ENCODE data around the gene ZFPM1.

Gene ZFPM1

DNA sequence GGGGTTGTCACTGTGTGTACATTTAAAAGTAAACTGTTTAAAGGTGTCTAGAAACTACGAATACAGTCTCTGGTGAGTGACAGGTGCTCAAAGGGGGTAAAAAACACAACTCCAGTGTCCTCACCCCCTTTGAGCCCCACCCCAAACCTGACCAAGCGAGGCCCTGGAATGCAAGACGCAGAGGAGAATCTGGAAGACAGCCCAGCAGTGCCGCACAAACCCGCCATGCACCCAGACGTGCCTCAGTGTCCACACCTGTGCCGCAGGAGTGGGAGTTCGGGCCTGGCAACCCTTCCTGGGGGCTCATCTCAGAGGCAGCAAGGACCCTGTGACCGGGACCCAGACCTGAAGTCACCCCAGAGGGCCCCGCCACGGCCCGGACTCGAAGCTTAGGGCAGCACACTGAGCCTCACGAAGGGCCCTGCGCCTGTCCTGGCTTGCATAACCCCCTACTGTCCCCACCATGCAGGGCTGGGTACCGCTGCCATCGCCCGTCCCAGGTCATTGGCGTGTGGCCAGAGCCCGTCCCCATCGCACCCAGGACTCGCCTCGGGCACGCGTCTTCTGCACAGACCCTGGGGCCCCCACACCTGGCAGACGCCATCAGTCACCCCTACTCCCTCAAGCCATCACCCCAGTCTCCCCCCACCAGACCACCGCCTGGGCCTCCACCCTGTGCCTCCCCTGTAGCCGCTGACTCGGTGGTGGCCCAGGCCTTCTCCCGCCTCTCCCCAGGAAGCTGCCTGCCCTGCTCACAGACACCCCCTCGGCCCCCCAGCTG lies 84.1 kb downstream of the ZFPM1 start:
- no peak overlapping the region for H3K4me3 ChIP-seq (IDR thresholded peaks at IDR 0.05; ENCODE audit: insufficient read depth, low read depth, low read length)
- no peaks in the 10 kb centered on the region for H3K36me3 ChIP-seq (ENCODE audit: insufficient read depth)
- H4K20me1 ChIP-seq (ENCODE audit: insufficient read depth) = no peaks in the 10 kb centered on the region
- H3K4me2 ChIP-seq = no peak overlapping the region
- no peaks in the 10 kb centered on the region for H3K79me2 ChIP-seq (ENCODE audit: insufficient read depth, low read depth)
- no peak overlapping the region for H3K27ac ChIP-seq
- no peak overlapping the region for H2AFZ ChIP-seq (ENCODE audit: low read depth)
- TF ChIP-seq, protein P1, sequence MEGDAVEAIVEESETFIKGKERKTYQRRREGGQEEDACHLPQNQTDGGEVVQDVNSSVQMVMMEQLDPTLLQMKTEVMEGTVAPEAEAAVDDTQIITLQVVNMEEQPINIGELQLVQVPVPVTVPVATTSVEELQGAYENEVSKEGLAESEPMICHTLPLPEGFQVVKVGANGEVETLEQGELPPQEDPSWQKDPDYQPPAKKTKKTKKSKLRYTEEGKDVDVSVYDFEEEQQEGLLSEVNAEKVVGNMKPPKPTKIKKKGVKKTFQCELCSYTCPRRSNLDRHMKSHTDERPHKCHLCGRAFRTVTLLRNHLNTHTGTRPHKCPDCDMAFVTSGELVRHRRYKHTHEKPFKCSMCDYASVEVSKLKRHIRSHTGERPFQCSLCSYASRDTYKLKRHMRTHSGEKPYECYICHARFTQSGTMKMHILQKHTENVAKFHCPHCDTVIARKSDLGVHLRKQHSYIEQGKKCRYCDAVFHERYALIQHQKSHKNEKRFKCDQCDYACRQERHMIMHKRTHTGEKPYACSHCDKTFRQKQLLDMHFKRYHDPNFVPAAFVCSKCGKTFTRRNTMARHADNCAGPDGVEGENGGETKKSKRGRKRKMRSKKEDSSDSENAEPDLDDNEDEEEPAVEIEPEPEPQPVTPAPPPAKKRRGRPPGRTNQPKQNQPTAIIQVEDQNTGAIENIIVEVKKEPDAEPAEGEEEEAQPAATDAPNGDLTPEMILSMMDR (conservative IDR thresholded peaks at IDR 0.05; ENCODE audit: low read depth, low read length) = no peak
- H3K4me1 ChIP-seq (ENCODE audit: low read depth, poor library complexity, severe bottlenecking) = no peaks in the 10 kb centered on the region
- no peak overlapping the region for H3K9ac ChIP-seq
- peaks cover 37% of the 10 kb centered on the region for H3K27me3 ChIP-seq (ENCODE audit: insufficient read depth, low read depth)

DNA sequence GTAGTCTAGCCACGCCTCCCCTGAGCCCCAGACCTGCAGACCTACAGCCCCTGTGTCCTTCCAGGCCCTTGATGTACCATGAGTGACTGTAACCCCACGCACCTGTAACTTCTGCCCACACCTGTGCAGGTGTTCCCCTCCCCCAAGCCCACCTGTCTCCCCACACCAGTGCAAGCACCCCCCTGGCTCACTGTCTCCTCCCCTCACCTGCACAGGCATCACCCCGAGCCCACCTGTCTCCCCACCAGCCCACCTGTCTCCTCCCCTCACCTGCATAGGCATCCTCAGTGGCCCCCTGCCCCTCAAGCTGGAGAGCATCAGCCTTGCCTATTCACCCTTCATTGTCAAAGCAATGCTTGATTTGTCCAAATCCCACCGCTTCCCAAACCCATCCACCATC lies 84.8 kb downstream of the ZFPM1 start:
- Histone ChIP-seq H2AFZ (ENCODE audit: low read depth) (no peak overlapping the region), H3K4me3 (IDR thresholded peaks at IDR 0.05; ENCODE audit: insufficient read depth, low read depth, low read length) (no peak overlapping the region), H3K27ac (no peak overlapping the region), H4K20me1 (ENCODE audit: insufficient read depth) (no peaks in the 10 kb centered on the region), H3K4me1 (ENCODE audit: low read depth, poor library complexity, severe bottlenecking) (no peaks in the 10 kb centered on the region), H3K27me3 (ENCODE audit: insufficient read depth, low read depth) (peaks cover 42% of the 10 kb centered on the region), H3K9ac (no peak overlapping the region), H3K36me3 (ENCODE audit: insufficient read depth) (no peaks in the 10 kb centered on the region), H3K79me2 (ENCODE audit: insufficient read depth, low read depth) (no peaks in the 10 kb centered on the region), H3K4me2 (no peak overlapping the region)
- TF ChIP-seq, protein P1 (conservative IDR thresholded peaks at IDR 0.05; ENCODE audit: low read depth, low read length) = no peak

DNA sequence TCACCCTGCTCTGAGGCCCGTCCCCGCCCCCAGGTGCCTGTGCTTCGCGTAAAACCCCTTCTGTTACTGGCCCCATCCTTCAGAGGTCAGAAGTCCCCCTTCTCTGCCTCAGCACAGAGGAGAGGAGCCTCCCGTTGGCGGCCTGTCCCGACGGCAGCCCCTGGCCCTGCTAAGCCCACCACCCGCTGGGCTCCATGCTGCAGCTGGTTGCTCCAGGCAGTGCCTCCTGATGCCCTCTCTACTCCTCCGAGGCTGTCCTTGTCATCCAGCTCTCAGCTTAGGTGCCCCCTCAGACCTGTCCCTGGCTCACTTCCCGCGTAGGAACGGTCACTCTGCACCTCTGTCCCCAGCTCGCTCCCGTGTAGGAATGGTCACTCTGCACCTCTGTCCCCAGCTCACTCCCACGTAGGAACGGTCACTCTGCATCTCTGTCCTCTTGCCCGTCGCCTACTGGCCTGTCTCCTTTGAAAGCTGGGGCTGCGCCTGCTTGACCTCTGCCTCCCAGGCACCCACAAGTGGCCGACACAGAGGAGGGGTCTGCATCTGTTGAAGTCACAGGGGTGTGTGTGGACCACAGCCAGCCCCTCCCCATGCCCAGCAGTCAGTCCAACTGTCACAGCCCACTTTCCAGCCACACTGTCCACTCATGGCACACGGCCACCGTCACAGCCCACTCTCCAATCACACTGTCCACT lies 85.4 kb downstream of the ZFPM1 start:
- Histone ChIP-seq H3K4me3 (IDR thresholded peaks at IDR 0.05; ENCODE audit: insufficient read depth, low read depth, low read length) (no peak overlapping the region), H3K27me3 (ENCODE audit: insufficient read depth, low read depth) (peaks cover 47% of the 10 kb centered on the region), H3K27ac (no peak overlapping the region), H3K36me3 (ENCODE audit: insufficient read depth) (no peaks in the 10 kb centered on the region), H2AFZ (ENCODE audit: low read depth) (no peak overlapping the region), H4K20me1 (ENCODE audit: insufficient read depth) (no peaks in the 10 kb centered on the region), H3K9ac (no peak overlapping the region), H3K4me1 (ENCODE audit: low read depth, poor library complexity, severe bottlenecking) (no peaks in the 10 kb centered on the region), H3K79me2 (ENCODE audit: insufficient read depth, low read depth) (no peaks in the 10 kb centered on the region), H3K4me2 (no peak overlapping the region)
- TF ChIP-seq, protein P1 (conservative IDR thresholded peaks at IDR 0.05; ENCODE audit: low read depth, low read length) = no peak

DNA sequence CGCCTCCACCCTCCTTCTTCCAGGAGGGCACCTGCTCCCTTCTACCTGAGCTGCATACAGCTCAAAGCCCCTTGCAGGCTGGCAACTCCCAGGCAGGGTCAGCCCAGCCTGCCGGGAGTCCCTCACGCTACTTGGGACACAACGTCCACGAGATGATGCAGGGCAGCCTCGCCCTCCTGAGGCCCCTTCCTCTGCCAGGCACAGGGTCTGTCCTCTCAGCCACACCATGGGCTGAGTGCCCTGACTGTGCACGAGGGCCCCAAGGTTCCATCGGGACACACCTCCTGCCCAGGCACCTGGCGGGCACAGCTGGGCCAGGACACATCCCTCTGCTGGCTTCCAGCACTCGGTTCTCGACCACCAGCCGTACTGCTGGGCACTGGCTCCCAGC lies 86.2 kb downstream of the ZFPM1 start:
- no peak overlapping the region for H3K4me2 ChIP-seq
- no peaks in the 10 kb centered on the region for H3K79me2 ChIP-seq (ENCODE audit: insufficient read depth, low read depth)
- H3K36me3 ChIP-seq (ENCODE audit: insufficient read depth) = no peaks in the 10 kb centered on the region
- H3K9ac ChIP-seq = no peak overlapping the region
- H3K4me1 ChIP-seq (ENCODE audit: low read depth, poor library complexity, severe bottlenecking) = no peaks in the 10 kb centered on the region
- H3K4me3 ChIP-seq (IDR thresholded peaks at IDR 0.05; ENCODE audit: insufficient read depth, low read depth, low read length) = no peak overlapping the region
- no peaks in the 10 kb centered on the region for H4K20me1 ChIP-seq (ENCODE audit: insufficient read depth)
- H3K27ac ChIP-seq = no peak overlapping the region
- H2AFZ ChIP-seq (ENCODE audit: low read depth) = no peak overlapping the region
- TF ChIP-seq, protein P1 (conservative IDR thresholded peaks at IDR 0.05; ENCODE audit: low read depth, low read length) = no peak
- H3K27me3 ChIP-seq (ENCODE audit: insufficient read depth, low read depth) = peaks cover 54% of the 10 kb centered on the region
